Measurements from ENCODE around the gene DOK7. TPM values are rescaled to one million over a fixed set of nuclear protein-coding genes. Genes with fewer than 3 reads are reported as not detected.

The DOK7 gene
- total and polyA plus RNA-seq, 3 donors from 2014 or later = 9.3 to 29.5 (median 22.9) TPM

DNA sequence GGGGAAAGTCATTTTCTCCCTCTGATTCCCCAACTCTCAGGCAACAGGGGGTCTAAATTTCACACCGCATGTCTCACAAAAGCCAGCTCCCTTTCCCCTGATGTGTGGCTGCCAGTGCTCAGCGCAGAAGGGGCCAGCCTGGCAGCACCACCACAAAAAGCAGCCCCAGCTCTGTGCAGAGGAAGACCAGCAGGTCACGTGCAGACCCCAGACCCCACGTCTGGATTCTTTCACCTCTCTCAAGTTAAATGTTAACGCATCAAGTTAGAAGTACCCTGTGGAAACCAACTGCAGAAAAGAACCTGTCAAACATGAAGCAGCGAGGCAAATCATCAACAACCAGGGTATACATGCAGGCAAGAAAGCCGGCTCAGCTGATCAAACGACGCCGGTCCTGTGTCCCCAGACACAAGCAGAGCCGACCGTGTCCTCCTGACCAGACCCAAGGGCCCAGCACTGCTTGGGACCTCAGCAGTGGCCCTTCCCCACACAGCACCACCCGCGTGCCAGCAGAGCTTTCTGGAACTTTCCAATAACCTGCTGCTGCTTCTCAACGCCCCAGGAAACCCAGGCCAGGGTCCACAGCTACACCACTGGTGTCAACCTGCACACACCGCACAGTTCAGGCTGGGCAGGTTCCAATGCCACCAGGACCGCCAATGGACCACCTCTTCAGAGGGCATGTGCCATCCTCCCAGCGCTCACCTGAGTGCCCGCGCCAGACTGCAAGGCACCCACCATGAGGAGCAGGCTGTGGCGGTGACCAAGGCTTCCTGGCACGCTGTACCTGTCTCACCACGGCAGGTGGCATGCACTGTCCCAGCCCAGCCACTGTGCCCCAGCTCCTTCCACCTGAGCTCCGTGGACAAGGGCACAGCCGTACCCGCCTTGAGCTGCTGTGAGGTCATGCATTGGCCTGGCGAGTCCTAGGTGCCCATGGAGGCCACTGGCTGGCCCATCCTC lies 65.1 kb downstream of the DOK7 start:
- Histone ChIP-seq H3K36me3 (ENCODE audit: low read depth, missing control alignments) (no peaks in the 10 kb centered on the region), H3K9me3 (no peaks in the 10 kb centered on the region), H3K4me1 (peaks cover 15% of the 10 kb centered on the region), H3K27ac (no peak overlapping the region), H3K27me3 (no peaks in the 10 kb centered on the region), H3K4me3 (no peak overlapping the region)
- intact Hi-C loops (cut with DNase I; ENCODE audit: low total_unique reads) = no loop called here
- 87 to 95% methylated on average over 11 to 27 of the region's 27 CpGs for WGBS, 2 donors
- DNase-seq = no peak
- no peak for TF ChIP-seq POLR2A (IDR thresholded peaks at IDR 0.05)
- TF ChIP-seq CTCF (IDR thresholded peaks at IDR 0.05) = no peak

DNA sequence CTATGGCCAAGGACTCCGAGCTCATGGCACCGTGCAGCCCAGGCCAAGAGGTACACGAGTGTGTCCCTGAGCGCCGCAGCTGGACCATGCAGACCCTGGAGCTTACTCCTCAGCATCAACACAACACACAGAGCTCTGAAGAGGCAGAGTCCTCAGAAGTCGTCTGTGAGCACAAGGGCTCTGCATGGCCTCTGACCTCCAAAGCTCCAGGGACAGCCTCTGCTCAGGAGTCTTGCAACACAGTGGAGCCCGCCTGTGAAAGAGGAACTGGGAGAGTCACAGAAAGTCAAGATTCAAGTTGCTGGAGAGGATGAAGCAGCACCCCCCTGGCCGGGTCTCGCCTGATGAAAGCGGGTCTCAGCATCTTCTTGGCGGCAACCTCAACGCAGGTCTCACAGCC lies 66.3 kb downstream of the DOK7 start:
- Histone ChIP-seq H3K36me3 (ENCODE audit: low read depth, missing control alignments) (no peaks in the 10 kb centered on the region), H3K27ac (no peak overlapping the region), H3K9me3 (no peaks in the 10 kb centered on the region), H3K4me3 (no peak overlapping the region), H3K27me3 (no peaks in the 10 kb centered on the region), H3K4me1 (peaks cover 15% of the 10 kb centered on the region)
- TF ChIP-seq CTCF (IDR thresholded peaks at IDR 0.05) (no peak), POLR2A (IDR thresholded peaks at IDR 0.05) (no peak)
- no peak for DNase-seq
- intact Hi-C loops (cut with DNase I; ENCODE audit: low total_unique reads) = no loop called here
- WGBS, 2 donors = 86 to 91% methylated on average over 12 of the region's 12 CpGs

GRCh38 chr4:3530051-3530450 lies 66.9 kb downstream of the DOK7 start:
- no peaks in the 10 kb centered on the region for H3K27me3 ChIP-seq
- no peaks in the 10 kb centered on the region for H3K36me3 ChIP-seq (ENCODE audit: low read depth, missing control alignments)
- 86 to 90% methylated on average over 2 to 16 of the region's 16 CpGs for WGBS, 2 donors
- DNase-seq = no peak
- H3K27ac ChIP-seq = no peak overlapping the region
- intact Hi-C loops (cut with DNase I; ENCODE audit: low total_unique reads) = no loop called here
- no peak overlapping the region for H3K4me3 ChIP-seq
- TF ChIP-seq POLR2A (IDR thresholded peaks at IDR 0.05) (no peak), CTCF (IDR thresholded peaks at IDR 0.05) (no peak)
- H3K9me3 ChIP-seq = no peaks in the 10 kb centered on the region
- peaks cover 15% of the 10 kb centered on the region for H3K4me1 ChIP-seq

GRCh38 chr4:3530663-3531254 lies 67.7 kb downstream of the DOK7 start:
- Histone ChIP-seq H3K27ac (no peak overlapping the region), H3K27me3 (no peaks in the 10 kb centered on the region), H3K4me3 (peak overlapping the region in 1 of 2 donors; percentile 98), H3K36me3 (ENCODE audit: low read depth, missing control alignments) (no peaks in the 10 kb centered on the region), H3K4me1 (peaks cover 15% of the 10 kb centered on the region), H3K9me3 (no peaks in the 10 kb centered on the region)
- no peak for DNase-seq
- TF ChIP-seq POLR2A (IDR thresholded peaks at IDR 0.05) (no peak), CTCF (IDR thresholded peaks at IDR 0.05) (no peak)
- intact Hi-C loops (cut with DNase I; ENCODE audit: low total_unique reads) = no loop called here
- 69 to 82% methylated on average over 8 to 18 of the region's 18 CpGs for WGBS, 2 donors

All from testis (tissue), 3 donors.